GM19455 (cell line): ENCODE data around the gene DCTN3.
A peak's percentile ranks its signal among the peaks of the same experiment; 100 is the strongest.
"Not testable (repeated sequence)": the region's sequence is repeated elsewhere in the genome, so short reads cannot be mapped to it uniquely, and the experiment has no call there.

ENCODE experiments used
- ATAC-seq: cut with Tn5 transposase; IDR thresholded peaks from one replicate; pipeline ENCODE4 v1.9.1; 2021; ENCODE audit not compliant: unreplicated experiment

DCTN3 gene

GRCh38 chr9:34647651-34648050 lies 27.4 kb upstream of the DCTN3 start:
- ATAC-seq: no peak

DNA sequence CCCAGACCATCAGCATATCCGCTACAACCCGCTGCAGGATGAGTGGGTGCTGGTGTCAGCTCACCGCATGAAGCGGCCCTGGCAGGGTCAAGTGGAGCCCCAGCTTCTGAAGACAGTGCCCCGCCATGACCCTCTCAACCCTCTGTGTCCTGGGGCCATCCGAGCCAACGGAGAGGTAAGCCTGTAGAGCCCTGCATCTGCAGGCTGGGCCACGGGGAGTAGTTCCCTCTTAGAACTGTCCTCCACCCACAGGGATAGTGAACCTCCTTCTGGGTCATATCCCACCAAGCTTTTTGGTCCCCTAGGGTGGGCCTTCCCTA lies 26.7 kb upstream of the DCTN3 start:
- ATAC-seq: no peak

DNA sequence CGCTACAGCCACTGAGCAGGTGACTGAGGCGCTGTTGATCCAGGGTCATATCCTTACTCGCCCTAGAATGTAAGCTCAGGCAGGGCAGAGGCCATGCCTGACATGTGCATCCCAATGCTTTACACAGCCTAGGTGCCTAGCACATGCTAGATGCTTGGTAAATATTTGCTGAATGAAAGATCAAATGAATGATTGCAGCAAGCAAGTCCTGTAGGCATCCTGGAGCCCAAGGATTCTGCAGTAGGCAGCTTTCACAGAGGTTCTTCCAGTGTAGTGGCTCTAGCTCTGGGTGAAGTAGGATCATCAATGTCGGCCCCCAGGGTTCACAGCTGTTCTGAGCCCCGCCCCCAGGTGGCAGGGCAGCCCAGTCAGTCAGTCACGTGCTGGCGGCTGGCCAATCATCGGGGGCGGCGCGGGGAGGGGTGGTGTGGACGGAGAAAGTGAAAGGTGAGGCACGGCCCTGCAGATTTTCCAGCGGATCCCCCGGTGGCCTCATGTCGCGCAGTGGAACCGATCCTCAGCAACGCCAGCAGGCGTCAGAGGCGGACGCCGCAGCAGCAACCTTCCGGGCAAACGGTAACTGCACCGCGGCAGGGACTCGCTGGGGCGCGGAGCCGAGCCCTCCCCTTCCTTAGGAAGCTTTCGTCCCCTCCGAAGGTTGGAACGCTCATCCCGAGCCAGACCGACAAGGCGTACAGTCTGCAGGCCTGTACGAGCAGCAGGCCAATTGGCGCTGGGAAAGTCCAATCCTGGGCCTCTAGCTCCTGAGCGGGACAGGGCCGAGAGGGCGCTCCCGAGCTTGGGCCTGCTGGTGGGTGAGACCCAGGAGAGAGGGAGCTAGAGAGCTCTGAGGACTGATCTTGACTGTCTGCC lies 26.2 kb upstream of the DCTN3 start, which contains the start of gene GALT:
GALT (plus strand) TSS at position 465 of the 873 bp plus-strand sequence; CDS start at position 495, 30 bp downstream.
- ATAC-seq: peak; percentile 86

GRCh38 chr9:34644766-34645314 lies 24.5 kb upstream of the DCTN3 start:
- ATAC-seq: no peak

DNA sequence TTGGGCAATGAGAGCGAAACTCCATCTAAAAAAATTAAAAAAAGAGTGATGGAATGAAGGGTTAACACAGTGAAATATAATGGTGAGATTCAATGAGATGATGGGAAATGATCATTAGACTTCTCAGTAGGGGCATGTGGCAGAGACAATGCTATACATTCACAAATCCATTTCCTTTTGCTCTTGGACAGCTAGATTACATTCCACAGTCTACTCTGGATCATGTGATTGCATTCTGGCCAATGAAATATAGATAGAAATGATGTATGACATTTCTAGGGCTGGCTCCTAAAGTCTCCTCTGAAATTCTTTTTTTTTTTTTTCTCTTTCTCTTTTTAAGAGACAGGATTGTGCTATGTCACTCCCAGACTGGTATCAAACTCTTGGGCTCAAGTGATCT lies 22.4 kb upstream of the DCTN3 start:
- no peak for ATAC-seq

DNA sequence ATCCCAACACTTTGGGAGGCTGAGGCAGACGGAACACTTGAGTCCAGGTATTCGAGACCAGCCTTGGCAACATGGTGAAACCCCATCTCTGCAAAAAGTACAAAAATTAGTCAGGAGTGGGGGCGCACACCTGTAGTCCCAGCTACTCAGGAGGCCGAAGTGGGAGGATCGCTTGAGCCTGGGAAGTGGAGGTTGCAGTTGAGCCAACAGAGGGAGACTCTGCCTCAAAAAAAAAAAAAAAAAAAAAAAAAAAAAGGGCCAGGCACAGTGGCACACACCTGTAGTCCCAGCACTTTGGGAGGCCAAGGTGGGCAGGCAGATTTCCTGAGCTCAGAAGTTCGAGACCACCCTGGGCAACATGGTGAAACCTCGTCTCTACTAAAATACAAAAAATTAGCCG lies 19.0 kb upstream of the DCTN3 start:
- not testable (repeated sequence) for ATAC-seq

- ATAC-seq: no peak
Measured at GRCh38 chr9:34638138-34638445, 17.8 kb upstream of the DCTN3 start.

DNA sequence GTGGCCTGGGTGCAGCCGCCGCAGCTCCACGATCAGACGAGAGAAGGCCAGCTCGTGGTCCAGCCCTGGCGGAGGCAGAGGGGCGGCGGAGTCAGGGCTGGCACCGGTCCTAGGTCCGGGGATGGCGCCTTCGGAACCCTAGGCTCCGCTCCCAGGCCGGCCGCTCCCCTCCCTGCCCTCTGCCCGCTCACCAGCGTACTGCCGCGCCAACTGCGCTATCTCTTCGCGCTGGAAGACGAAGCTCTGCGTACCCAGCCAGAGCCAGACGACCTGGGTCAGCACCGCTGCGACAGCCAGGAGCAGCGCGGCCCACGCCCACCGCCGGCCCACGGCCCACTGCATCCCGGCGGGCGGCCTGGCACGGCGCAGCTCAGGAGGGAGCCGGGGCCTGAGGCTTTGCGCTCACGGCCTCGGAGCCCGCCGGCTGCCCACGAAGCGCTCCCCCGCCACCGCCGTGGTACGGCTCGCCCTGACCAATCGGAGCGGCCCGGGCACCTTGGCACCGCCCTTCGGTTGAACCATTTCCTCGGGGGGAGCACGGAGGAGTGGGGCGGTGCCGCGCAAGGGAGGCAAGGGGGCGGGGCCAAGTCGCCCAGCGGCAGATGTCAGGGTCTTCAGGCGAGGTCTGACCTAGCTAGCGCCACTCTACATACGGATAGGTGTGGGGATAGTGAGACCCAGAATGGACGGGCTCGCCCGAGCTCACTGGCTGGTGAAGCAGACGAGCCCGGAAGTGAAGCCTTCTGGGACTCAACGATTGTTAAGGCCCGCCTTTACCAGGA lies 17.3 kb upstream of the DCTN3 start, which contains the start of gene SIGMAR1:
SIGMAR1 (minus strand) TSS at position 432 of the 782 bp plus-strand sequence; CDS start at position 342, 90 bp downstream.
- ATAC-seq: peak; percentile 87

GRCh38 chr9:34636791-34637355 lies 16.6 kb upstream of the DCTN3 start:
- peak; percentile 26 for ATAC-seq

- ATAC-seq: no peak
Measured at GRCh38 chr9:34635556-34635955, 15.3 kb upstream of the DCTN3 start.

- ATAC-seq: no peak
Measured at GRCh38 chr9:34634551-34635248, 14.4 kb upstream of the DCTN3 start.

GRCh38 chr9:34633851-34634550 lies 13.7 kb upstream of the DCTN3 start:
- no peak for ATAC-seq

- ATAC-seq: no peak
Measured at GRCh38 chr9:34633166-34633565, 12.9 kb upstream of the DCTN3 start.

GRCh38 chr9:34630402-34631154 lies 10.3 kb upstream of the DCTN3 start:
- no peak for ATAC-seq

DNA sequence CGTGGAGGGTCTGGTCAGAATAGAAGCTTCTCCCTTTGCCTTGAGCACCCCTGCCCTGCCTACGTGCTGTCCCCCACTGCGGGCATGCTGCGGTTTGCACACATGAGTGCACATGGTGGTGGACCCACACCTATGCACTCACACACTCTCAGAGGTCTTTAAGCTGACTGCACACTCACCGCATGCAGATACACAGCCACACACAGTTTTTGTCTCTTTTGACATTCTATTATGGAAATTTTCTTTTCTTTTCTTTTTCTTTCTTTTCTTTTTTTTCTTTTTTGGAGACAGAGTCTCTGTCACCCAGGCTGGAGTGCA lies 9.2 kb upstream of the DCTN3 start:
- ATAC-seq: no peak

GRCh38 chr9:34628656-34629490 lies 8.6 kb upstream of the DCTN3 start, which contains the start of gene ARID3C:
ARID3C (minus strand) TSS chr9:34629066; CDS start chr9:34628014, 1,052 bp downstream.
- ATAC-seq: no peak

- no peak for ATAC-seq
Measured at GRCh38 chr9:34627716-34628655, 7.7 kb upstream of the DCTN3 start.

GRCh38 chr9:34625186-34625486 lies 4.8 kb upstream of the DCTN3 start:
- no peak for ATAC-seq
